Activated CD8-positive, alpha-beta memory T cell treated with anti-CD3 and anti-CD28 coated beads, Interleukin-2, amount 50 U/mL, for 1 hour (primary cell): ENCODE results near the gene LFNG.

Experiments
- DNase-seq: peaks from one replicate; pipeline ENCODE4 v3.0.0-alpha.2; 2020; ENCODE audit errors: extremely low read depth

The LFNG gene

DNA sequence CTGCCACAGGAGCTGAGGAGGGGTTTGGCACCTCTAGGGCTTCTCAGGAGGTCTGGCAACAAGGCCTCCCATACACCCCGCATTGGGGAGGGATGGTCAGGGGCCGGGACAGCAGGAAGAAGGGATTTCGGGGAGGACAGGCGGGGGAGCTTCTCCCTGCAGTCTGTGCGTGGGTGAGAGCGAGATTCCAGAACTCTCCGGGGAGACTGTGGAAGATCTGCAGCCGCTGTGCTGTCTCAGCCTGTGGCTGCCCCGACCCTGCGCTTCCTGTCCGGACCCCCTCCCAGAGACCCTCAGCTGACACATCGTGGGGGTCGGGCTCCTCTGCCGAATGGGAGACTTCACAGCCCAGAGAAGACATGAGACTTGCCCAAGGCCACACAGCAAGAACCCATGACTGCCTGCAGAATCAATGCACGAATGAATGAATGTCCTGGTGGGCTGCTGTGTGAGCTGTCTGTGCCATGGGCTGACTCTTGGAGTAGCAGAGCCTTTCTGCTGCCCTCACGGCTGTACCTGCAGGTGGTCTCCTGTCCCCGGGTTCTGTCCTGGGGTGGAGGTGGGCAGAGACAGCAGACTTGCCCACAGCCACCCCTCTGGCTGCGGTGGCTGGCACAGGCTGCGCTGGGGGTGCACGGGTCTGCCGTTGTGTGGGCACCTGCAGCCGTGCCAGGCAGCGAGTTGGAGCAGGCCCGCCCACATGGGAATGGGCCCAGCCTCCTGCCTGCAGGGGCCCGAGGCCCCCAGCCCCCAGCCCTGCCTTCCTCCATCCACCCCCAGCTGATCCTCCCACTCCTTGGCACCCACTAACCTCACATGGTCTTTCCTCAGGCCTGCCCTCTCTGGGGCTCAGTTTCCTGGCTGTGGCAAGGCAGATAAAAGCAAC is 16.3 kb upstream of the LFNG start:
- DNase-seq, result no peak

DNA sequence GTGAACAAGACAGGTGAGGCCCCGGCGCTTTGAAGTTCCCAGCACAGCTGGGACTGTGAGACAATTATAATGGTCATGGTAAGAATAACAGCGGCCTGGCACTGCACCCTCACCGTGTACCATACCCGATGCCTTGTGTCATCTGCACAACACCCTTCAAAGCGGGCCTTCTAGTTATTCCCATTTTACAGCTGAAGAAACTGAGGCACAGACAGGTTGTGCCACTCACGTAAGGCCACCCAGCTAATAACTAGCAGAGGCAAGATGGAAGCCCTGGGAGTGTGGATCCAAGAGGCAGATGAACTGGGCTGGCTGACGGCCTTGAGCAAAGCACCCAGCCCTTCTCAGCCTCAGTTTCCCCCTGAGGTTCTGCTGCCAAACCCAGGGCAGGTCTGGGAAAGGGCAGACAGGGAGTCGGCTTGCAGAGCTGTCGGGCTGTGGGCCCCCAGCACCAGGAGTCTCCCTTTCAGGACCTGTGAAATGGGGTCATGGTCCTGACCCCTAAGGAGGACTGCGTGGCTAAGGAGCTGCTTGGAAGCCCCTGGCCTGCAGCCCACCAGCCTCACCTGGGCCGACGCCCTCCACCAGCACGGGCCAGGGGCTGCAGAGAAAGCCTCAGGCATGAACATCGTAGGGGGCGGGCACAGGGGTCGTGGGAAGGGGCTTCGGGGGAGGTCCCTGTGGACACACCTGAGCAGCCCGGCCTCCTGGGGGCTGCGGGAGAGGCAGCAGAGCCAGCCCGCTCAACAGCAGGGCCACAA is 15.3 kb upstream of the LFNG start:
- DNase-seq, result no peak

DNA sequence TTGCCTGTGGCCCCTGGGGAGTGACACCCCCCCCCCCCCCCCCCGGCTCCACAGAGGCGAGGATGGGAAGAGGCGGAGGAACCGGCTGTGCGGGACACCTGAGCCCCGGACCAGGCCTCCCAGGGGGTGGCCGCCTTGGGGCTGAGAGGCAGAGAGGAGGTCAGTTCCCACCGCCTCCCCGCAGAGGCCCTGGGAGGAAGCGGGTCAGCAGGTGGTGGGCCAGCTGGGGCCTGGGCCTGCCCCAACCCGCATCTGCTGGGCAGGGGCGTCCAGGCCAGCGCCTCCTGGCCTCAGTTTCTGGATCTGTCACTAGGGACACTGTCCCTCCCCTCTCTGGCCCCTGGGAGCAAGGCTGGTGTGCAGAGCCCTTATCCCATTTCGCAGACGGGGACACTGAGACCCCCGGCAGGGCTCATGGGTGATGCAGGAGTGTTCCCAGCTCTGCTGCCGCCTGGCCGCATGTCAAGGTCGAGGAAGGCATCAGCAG is 14.6 kb upstream of the LFNG start:
- no peak for DNase-seq

DNA sequence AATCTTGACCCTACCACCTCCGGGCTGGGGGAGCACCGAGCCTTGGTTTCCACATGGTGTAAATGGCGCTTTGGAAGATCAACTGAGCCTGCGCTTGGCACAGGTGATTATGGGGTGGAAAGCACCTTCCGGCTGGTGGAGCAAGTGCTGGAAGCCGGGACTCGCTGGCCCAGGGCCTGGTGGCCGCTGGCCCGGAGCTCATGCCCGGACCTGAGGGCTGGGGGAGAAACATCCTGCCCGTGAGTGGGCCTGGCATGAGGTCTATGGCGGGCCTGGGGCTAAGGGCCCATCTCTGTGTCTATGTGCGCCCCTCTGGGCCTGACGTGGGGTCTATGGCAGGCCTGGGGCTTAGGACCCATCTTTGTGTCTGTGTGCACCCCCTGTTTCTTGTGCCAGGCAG is 14.2 kb upstream of the LFNG start:
- no peak for DNase-seq

DNA sequence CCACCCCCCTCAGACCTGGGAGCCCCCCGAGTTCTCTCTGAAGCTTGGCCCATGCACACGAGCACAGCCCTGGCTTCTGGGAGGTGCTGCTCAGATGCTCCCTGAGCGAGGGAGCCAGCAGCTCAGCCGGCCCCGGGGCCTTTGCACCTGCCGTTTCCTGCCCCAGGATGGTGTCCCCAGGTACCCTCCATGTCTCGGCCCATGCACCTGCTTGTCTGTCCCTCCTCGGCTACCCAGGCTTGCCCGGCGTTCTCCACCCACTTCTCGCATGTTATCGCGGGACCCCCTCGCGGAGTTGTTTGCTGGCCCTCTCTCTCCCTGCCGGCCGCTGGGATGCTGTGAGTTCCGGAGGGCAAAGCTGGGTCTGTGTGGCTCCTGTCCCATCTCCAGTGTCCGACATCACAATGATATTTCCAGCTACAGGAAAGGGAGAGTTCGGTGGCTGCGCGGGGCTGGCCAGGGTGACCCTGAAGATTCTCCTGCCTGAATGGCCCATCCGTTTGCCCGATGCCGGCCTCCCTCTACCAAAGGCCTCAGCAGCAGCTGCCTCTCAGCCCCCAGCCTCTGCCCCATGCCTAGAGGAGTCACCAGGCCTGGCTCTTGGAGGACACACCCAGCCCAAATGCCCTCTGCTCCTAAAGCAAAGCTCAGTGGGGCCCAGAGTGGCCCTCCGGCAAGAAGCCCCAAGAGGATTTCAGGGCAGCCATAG is 12.2 kb upstream of the LFNG start:
- DNase-seq, result no peak

DNA sequence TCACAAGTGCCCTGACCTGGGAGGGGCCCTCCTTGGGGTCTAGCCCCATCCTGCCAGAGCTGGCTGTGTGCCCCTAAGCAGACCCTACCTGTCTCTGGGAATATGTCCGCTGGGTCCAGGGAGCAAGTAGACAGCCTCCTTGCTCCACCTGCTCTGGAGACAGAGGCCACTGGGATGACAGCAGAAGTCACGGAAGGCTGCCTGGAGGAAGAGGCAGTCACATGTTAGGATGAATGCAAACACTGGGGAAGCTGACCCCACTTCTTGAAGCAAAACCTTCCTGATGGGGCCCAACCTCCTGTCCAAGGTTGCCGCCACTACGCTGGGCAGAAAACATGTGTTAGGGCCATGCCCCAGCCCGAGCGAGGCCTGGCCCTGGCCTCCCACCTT is 11.7 kb upstream of the LFNG start:
- DNase-seq, result no peak

DNA sequence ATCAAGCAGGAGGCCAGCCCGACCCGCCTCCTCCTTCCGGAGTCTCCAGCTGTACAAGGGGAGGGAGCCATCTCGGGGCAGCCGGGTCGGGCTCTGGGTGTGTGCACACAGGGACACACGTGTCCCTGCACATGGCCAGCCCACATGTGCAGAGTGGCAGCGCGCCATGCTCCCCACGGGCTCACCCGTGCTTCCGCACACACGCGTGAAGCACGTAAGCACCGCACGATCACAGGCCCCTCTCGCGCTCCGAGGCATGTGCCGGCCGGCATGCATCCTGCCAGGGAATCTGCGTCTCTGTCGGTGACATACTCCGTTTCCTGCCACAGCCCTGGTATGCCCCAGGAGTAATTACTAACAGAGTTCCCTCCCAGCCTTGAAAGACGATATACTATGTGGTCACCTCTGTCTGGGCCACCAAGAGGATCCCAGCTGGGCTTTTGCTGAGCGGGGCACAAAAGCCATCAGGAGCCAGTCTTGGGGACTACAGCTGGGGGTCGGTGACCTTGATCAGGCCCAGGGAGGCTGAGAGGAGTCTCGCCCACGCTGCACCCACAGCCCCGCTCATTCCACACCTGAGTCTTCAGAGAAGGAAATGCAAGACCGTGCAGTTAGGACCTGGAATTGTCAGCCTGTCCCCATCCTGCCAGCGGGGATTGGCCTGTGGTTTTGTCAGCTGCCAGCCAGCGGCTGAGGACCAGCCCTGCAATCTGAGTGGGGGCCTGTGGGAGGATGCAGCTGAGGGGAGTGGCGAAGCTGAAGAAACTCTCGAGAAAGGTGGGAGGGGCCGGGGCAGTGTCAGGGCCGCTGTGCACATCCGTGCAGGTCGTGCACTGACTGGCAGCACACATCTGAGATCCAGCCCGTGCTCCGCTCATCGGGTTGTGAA is 11.0 kb upstream of the LFNG start:
- no peak for DNase-seq

DNA sequence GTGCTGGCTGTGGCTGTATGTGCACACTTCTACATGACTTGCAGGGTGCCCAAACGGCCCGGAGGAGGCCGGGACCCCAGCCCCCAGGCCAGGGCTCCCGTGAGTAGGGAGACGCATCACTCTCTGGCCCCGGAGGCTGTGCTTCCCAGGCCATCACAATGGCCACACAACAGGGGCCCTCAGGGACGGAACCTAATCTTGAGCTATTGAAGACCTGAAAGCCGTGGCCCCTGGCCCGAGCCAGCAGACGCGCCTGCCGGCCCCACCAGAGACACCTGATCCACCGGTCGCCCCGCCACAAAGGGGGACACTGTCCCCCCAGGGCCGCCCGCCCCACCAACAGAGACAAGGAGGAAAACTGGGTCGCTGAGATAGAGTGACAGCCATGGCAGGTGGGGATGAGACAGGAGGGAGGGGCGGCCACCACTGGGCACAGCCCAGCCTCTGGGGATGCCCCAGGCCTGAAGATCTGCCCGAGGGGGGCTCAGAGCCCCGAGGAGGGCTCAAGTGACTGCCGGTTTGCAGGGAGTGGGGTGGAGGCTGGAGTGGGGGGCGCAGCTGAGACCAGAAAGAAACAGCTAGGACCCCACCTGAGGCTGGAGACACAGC is 10.2 kb upstream of the LFNG start:
- no peak for DNase-seq

DNA sequence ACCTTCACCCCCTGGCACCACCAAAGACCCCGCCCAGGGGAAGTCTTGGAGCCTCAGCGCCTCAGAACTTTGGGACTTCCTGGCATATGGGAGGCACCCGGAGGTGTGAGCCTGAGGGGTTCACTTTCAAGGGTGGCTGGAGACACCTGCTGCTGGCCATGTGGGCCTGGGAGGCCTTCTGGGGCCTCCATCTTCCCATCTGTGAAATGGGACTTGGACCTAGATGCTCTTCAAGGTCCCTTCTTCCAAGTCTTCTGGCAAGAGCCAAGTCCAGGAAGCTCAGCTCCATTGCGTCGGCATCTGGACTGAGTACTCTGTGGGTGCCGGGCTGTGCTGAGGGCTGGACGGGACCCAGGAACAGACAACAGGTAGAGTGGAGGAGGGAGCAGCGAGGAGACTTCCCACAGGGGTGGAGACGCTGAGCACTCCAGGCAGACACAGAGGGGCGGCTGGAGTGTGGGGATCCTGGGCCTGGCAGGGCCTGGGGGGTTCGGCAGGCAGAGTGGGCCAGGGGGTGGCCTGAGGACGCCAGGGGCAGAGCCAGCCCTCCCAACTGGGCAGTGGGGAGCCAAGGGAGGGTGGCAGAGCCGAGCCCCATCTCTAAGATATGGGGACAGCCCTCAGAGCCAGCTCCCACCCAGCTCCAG is 9.3 kb upstream of the LFNG start:
- no peak for DNase-seq

DNA sequence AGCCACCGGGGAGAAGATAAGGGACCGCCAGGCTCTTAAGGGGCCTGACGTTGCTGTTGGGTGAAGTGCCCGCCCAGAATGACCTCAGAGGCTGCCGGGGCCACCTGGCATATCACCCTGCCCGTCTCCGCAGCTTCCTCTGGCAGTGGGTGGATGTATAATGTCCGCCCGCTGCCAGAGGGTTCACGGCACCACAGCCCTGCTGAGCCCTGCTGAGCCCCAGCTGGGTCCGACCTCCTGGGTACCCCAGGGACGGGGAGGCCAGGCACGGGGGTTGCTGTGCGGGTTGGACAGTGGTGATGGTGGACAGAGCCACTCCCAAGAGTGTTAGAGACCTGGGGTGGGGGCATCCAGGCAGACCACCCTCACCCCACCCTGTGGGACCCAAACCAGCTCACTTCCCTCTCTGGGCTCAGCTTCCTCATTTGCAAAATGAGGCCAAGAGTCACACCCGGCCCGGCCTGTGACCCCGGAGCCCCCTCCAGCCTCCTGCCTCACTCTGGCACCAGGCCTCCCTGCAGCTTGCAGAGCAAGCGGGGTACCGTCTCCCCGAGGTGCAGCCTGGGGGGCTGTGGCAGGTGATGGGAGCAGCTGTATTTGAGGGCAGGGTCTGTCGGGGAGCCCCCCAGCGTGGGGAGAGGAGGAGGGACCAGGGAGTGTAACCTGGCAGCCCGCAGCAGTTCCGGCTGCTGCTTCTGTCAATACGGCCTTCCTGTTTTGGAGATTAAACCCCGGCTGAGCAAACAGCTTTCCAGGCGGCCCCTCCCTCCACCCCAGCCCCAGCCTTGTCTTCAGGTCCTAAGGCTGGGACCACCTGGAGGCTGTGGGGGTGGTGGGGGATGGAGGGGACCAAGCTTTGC is 8.4 kb upstream of the LFNG start:
- DNase-seq, result no peak

DNA sequence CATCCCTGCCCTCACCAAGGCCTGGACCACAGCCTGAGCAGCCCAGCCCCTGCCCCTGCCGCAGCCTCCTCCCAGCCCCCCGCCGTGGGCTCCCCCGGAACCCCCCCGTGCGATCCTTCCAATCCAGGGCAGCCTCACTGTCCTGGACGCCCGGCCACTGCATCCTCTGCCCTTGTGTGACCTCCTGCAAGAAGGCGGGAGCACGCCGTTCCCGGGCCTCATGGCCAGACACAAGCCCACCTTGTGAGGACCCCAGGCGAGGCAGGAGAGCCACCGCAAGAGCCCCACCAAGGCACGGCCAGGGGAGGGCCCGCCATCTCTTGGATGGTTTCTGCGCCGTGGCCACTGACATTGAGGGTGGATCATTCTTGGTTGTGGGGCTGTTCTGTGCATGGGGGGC is 7.8 kb upstream of the LFNG start:
- DNase-seq, result no peak

DNA sequence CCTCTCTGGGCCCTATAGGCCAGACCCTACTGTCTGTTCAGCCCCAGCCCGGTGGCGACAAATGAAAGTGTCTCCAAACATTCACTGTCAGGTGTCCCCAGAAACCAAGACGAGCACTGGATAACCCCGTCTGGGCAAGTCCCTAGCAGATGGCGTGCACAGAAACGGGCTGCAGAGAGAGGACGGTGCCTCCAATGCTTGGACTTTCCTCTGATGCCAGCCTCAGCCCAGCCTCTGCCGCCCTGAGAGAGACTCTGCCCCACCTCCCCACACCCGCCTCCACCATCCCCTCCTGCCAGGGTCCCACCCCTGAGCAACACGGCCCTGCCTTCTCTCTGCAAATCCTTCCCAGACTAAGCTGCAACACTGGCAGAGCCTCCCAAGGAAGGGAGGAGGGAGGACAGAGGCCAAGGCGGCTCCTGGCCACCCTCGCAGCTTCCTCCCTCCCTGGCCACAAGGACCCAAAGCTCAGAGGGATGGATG is 7.4 kb upstream of the LFNG start:
- DNase-seq, result no peak

DNA sequence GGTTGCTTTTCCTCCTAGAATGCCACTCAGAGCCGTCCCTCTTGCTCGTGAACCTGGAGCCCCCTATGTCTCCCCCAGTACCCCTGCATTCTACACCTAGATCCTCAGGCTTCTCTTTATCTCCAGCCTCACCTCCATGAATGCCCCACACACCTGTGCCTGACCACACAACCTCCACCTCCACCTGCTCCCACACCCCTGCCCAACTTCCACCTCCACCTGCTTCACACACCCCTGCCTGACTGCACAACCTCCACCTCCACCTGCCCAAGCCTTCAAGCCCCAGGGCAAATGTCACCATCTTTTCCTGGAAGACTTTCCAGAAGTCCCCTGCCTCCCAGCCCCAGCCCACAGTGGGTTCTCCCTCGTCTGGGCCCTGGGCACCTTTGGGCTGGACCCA is 6.9 kb upstream of the LFNG start:
- DNase-seq, result no peak

DNA sequence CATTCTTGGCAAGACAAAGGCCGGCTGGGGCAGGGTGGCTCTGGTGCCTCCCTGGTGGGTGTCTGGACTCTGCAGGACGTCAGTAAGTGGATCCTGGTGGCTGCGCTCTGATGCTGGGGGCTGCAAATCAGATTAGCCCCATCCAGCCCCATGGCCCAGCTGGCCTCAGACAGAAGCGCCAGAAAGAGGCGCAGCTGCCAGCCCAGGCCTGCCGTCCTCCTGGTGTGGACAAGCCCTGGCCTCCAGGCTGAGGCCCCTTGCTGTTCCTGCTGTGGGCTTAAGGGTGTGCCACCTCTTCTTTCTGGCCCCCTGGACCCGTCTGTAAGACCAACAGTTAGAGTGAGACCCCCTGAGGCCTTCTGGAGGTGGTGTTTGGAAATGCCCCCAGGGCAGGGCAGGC is 5.9 kb upstream of the LFNG start:
- no peak for DNase-seq

DNA sequence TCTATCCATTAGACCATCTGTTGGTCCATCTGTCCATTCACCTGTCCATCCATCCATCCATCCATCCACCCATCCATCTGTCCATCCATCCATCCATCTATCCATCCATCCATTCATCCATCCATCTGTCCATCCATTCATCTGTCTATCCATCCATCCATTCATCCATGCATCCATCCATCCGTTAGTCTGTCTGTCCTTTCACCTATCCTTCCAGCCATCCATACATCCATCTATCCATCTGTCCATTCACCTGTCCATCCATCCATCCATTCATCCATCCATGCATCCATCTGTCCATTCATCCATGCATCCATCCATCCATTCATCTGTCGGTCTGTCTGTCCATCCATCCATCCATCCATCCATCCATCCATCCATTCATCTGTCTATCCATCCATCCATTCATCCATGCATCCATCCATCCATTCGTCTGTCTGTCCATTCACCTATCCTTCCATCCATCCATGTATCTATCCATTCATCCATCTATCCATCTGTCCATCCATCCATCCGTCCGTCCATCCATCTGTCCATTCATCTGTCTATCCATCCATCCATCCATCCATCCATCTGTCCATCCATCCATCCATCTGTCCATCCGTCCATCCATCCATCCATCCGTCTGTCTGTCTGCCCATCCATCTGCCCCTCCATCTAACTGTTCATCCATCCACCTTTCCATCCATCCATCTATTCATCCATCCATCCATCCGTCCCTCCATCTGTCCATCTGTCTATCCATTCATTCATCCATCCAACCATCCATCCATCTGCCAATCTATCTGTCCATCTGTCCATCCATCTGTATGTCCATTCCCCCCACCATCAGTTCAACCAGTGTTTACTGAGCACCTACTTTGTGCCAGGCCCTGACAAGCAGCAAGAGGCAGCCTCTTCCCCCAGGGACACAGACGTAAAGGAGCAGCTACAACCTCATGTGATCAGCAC is 4.8 kb upstream of the LFNG start:
- DNase-seq, result no peak

DNA sequence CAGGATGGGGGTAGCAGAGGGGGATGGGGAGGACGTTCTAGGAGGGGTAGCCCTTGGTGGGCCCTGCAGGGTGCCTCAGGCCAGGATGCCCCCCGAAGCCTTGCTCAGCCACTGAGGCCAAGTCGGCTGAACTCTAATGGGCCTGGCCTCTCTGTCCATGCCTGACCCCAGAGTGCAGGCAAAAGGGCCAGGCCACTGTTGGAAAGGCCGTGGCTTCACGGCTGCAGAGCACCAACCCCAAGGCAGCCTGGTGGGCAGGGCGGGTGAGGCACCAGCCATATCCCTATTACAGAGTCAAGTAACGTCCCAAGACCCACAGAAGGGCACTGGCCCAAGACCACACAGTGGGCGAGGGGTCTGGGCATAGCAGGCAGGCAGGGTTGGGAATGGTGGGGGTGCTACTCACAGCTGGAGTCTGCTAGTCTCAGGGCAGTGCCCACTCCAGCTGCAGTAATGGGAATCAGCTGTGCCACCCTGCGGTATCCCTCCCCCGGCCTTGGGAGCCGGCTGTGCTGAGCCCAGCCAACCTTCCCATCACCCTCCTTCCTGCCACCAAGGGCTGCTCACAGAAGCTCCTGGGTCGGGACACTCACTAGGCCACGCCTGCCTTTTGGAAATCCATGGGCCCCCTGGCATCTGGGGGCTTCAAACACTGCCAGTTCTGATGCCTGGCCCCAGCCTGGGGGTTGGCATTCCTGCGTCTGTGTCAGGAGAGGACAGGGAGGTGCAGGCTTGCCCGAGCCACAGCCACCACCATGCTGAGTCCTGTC is 4.0 kb upstream of the LFNG start:
- no peak for DNase-seq

DNA sequence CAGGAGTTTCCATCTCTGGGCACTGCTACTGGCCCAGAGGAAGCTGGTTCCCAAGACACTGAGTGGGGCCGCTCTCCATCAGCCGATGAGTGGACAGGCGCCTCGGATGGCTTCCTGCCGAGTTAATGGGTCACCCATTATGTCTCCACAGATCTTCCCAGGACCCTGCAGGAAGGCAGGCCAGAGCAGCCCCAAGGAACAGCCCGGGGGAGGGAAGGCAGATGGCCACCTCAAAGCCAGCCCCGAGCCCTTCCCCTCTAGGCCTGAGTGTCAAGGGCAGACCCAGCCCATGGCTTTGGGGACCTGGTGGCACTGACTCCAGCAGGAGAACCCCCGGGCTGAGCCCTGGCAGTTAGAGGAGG is 3.4 kb upstream of the LFNG start:
- DNase-seq, result no peak

DNA sequence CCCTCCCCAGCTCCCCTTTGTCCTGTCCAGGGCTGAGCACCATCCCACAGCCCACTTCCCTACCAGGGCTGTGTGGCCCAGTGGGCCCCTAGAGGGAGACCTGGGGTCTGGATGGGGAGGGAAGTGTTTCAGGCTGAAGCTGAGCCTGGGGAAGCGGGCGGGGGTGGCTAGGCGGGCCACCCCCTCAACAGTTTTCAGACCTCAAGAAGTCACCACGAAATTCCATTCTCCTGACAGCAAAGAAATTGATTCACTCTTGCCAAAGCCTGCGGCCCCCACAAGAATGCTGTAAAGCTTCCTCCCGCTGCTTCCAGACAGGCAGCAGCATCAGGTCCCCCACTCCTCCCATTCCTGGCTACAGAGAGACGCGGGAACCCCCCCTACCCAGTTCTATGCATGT is 2.5 kb upstream of the LFNG start:
- no peak for DNase-seq
